Gastrocnemius medialis (tissue), 4 donors: ENCODE data around the gene NTM.

Experiments
- CTCF ChIP-seq, 5 experiments: fragments of 450-650 bp in 3 of 5; fragments of 200-600 bp in 2 of 5; sonication (generic) in 2 of 5; IDR thresholded peaks in 4 of 5; conservative IDR thresholded peaks in 1 of 5; 1 replicate in 4 of 5; 2 replicates in 1 of 5; pipeline ENCODE4 v1.5.1; 2016 to 2019; ENCODE audit warnings: antibody characterized with exemption in 5 of 5, mild to moderate bottlenecking in 3 of 5, moderate library complexity in 3 of 5
- POLR2A ChIP-seq, 2 donors: fragments of 450-650 bp; IDR thresholded peaks; one replicate each; pipeline ENCODE4 v1.6.1; 2017; ENCODE audit warnings: antibody characterized with exemption in 2 of 2, mild to moderate bottlenecking in 2 of 2, moderate library complexity in 2 of 2

- TF ChIP-seq CTCF (IDR thresholded peaks at IDR 0.05 in 4 of 5, conservative IDR thresholded peaks at IDR 0.05 in 1 of 5): no peak
- TF ChIP-seq POLR2A (IDR thresholded peaks at IDR 0.05): no peak
These were observed 679.6 kb downstream of the NTM start for GRCh38 chr11:132050049-132050448.
